GM19395 (cell line): ENCODE measurements around the gene JAK3.
"Not testable (repeated sequence)": the region's sequence is repeated elsewhere in the genome, so short reads cannot be mapped to it uniquely, and the experiment has no call there.

Experiments used
- ATAC-seq: cut with Tn5 transposase; IDR thresholded peaks from one replicate; pipeline ENCODE4 v1.9.1; 2021; ENCODE audit warnings: mild to moderate bottlenecking, moderate library complexity; ENCODE audit not compliant: unreplicated experiment

Gene JAK3

DNA sequence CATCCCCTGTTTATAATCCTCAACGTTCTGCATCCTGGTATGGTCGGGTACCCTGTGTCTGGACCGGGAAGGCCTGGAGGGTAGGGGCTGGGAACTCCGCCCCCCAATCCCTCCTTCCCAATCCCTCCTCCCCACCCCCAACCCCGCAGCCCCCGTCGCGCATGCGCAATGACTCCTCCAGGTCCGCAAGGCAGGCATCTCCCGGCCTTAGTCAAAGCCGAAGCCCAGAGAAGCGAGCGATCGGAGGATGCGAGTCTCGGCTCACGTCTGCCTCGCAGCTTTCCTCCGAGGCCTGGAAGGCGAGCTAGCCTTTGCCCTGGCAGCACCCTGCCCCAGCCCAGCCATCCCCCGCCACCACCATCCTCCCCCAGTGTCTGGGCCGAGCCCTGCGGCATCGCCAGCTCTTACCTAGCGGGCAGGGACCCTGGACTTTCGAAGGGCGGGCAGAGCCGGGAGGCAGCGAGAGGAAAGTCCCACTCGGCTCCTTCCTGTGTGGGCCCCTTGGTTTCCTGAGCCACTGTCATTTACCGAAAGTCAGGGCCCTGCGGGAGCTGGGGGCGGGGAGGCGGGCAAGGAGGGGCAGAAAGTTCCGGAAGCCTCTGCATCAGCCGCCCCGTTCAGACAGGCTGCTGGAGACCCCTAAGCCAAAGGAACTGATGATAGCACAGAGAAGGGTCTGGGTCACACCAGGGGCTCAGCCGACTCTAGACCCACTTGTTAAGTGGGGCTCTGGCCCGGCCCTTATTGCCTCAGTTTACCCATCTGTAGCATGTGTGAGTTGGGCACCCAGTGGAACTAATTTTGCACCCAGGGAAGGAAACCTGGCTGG, at the start of gene JAK3:
JAK3 (minus strand) TSS at position 445 of the 829 bp plus-strand sequence. CDS start 3,565 bp downstream, outside the sequence.
- ATAC-seq: peak; percentile 70

DNA sequence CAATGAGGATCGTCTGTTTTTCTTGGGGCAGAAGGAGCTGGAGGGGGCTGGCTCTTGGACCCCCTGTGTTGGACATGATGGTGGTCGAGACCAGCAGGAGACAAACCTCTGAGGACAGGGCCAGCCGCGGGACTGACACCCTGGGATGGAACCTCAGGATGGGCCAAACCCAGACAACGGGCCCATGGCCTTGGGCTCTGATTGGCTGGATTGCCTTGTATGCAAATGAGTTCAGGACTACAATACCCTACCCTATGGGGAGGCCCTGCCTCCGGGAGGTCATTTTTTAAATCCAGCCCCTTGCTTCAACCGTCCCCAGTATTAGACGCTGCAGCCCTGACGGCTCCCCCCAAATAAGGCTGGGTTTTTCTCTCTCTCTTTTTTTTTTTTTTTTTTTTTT, 46.0 kb upstream of the JAK3 start:
- ATAC-seq: no peak

DNA sequence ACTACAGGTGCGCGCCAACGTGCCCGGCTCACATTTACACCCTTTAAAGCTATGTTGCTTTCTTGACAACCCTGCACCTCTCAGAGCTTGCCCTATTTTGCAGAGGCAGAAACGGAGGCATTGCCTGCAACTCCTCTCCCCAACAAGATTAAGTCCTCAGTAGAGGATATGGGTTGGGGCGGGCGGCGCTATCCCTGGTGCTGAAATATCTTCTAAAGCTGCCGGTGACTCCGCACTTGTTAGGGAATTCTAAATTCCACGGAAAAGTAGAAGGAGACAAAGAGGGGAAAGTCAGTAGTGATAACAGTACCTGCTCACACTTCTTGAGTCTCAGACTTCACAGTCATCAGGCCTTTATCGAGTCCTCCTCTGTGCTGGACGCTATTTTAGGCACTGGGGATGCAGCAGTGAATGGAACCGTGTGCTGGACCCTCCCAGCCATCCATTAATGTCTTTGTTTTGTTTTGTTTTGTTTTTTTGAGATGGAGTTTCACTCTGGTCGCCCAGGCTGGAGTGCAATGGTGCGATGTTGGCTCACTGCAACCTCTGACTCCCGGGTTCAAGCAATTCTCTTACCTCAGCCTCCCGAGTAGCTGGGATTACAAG, 41.9 kb upstream of the JAK3 start:
- no peak for ATAC-seq

DNA sequence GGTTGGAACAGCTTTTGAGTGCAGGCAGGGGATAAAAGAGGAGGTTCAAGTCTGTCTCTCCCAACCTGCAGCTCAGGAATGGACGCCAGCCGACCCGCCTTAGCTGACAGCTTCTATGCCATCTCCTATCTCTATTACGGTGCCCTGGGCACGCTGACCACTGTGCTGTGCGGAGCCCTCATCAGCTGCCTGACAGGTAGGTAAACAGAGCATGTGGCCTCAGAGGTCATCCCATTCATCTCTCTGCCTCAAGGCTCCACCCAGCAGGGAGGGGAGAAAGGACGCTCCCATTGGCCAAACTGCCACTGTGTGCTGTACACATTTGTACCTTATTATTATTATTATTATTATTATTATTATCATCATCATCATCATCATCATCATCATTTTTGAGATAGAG, 40.5 kb upstream of the JAK3 start:
- no peak for ATAC-seq

DNA sequence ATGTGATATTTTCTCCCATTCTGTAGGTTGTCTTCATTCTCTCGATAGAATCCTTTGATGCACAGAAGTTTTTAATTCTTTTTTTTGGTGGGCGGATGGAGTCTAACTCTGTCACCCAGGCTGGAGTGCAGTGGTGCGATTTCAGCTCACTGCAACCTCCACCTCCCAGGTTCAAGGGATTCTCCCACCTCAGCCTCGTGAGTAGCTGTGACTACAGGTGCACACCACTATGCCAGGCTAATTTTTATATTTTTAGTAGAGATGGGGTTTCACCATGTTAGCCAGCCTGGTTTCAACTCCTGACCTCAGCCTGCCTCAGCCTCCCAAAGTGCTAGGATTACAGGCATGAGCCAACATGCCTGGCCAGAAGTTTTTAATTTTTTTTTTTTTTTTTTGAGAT, 39.4 kb upstream of the JAK3 start:
- ATAC-seq: not testable (repeated sequence)

DNA sequence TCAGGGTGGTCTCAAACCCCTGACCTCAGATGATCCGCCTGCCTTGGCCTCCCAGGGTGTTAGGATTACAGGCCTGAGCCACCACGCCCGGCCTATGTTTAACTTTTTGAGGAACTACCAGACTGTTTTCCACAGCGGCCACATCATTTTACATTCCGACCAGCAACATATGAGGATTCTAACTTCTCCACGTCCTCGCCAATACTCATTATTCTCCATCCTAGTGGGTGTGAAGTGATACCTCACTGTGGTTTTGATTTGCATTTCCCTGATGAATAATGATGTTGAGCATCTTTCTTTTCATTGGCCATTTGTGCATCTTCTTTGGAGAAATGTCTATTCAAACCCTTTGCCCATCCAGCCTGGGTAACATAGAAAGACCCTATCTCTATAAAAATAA, 38.7 kb upstream of the JAK3 start:
- ATAC-seq: no peak

DNA sequence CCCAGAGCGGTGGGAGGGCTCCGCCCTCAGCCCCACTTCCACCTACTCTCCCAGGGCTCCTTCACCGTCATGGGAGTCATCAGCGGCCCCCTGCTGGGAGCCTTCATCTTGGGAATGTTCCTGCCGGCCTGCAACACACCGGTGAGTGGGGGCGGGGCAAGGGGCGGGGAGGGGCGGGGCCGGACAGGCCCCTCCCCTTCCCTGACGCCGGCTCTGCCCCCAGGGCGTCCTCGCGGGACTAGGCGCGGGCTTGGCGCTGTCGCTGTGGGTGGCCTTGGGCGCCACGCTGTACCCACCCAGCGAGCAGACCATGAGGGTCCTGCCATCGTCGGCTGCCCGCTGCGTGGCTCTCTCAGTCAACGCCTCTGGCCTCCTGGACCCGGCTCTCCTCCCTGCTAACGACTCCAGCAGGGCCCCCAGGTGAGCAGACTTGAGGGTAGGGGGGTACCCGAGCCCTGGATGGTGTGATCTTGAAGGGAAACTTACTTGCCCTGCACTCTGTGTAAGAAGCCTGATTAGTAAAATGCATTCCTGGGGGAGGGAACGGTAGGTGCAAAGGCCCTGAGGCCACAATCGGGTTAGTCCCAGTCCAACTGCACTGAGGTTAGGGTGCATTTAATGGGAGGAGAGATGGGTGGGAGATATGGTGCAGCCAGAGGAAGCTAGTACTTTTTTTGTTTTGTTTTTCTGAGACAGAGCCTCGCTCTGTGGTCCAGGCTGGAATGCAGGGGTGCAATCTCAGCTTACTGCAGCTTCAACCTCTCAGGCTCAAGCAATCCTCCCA, 36.0 kb upstream of the JAK3 start:
- no peak for ATAC-seq

DNA sequence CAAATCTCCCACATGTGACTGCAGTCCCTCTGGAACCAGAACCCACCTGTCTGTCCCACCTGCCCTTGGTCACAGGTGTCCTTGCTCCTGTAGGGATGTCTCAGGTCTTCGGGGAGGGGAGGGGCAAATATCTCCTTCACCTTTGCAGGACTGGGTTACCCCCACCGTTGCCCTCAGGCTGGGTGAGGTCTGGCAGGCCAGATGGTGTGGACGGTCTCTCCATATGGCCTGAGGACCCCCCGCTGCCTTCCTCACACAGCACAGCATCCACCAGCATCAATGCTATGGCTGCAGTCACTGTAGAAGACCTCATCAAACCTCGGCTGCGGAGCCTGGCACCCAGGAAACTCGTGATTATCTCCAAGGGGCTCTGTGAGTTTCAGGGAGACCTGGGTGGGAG, 33.9 kb upstream of the JAK3 start:
- no peak for ATAC-seq

DNA sequence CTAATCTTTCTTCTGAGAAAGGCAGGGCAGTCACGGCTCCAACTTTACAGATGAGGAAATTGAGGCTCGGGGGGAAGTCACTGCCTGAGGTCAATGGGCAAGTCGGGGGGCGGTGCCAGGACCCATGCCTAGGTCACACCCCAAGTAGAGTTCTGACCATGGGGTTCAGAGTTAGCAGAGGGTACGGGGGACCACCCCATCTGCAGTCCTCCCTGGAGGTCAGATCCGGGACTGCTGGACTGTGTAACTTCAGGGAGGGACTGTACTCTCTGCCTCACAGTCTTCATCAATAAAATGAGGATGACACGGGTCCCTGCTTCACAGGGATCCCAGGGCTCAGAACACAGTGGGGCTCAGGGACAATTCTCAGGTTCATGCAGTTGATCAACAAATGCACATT, 31.7 kb upstream of the JAK3 start:
- ATAC-seq: no peak

DNA sequence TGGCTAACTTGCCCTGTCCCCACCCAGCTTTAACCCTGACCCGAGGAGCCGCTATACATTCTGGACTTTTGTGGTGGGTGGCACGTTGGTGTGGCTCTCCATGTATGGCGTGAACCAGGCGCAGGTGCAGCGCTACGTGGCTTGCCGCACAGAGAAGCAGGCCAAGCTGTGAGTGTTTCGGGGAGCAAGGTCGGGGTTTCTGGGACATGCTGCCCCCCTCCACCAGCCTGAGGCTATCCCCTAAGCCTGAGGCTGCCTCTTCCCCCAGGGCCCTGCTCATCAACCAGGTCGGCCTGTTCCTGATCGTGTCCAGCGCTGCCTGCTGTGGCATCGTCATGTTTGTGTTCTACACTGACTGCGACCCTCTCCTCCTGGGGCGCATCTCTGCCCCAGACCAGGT, 29.9 kb upstream of the JAK3 start:
- ATAC-seq: no peak

DNA sequence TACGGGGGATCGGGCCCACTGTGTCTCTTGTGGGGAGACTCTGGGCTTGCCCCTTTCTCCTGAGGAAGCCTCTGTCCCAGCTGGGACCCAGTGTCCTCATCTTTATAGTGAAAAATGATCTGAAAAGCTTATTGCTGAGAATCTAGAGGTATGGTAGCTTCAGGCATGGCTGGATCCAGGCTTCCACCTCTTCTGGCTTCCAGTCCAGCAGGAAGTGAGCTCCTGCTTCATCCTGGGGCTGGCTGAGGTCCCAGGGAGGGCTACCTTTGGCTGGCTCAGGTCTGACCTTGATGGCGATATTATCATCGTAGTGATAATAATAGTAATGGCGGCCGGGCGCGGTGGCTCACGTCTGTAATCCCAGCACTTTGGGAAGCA, 27.0 kb upstream of the JAK3 start:
- ATAC-seq: no peak

DNA sequence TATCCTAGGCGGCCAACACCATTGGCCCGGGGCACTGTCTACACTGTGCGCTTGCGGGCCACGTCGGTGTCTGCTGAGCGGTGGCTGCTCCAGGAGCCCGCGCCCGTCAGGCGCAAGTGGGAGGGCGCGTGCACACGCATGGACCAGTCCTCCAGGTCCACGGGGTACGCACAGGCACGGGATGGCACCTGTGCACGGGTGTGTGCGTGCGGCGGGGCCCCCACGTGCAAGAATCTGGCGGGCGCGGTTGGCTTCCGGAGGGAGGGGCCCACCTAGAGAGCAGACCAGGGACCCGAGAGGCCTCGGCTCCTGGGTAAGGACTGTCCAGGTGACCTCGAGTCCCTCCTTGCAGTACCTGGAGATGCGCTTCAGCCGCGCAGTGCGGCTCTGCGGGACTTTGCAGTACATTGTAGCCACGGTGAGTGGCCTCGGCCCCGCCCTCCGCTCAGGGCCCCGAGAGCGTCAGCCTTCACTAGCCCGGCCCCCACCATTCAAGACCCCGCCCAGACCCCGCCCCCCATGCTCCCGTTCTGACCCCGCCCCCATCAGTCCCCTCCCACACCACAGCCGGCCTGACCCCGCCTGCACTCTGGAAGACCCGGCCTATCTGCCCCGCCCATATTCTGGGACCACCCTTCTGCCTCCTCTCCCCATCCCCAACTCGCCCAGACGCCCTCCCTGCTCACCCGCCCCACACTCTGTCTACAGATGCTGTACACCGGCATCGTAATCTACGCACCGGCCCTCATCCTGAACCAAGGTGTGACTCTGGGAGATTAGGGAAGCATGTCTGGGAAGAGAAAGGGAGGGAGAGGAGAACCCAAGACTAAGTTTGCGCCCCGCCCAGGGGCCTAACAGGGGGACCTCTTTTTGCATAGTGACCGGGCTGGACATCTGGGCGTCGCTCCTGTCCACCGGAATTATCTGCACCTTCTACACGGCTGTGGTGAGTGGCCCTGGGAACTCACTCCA, 26.3 kb upstream of the JAK3 start:
- ATAC-seq: no peak

DNA sequence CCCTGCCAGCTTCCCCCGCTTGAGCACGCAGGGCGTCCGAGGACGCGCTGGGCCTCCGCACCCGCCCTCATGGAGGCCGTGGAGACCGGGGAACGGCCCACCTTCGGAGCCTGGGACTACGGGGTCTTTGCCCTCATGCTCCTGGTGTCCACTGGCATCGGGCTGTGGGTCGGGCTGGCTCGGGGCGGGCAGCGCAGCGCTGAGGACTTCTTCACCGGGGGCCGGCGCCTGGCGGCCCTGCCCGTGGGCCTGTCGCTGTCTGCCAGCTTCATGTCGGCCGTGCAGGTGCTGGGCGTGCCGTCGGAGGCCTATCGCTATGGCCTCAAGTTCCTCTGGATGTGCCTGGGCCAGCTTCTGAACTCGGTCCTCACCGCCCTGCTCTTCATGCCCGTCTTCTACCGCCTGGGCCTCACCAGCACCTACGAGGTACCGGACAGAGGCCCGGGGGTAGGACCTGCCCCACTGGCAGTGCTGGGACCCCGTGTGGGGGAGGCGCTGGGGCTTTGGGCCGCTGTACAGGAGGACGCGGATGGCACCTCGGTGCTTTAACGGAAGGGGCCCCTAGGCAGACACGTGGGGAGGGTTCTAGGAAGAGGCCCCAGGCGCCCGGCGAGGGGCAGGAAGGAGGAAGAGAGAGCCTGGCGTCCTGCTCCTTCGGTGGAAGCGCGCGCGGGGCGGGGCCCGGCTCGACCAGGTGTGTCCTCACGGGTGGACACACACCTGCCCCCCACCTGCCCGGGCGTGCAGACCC, 24.6 kb upstream of the JAK3 start:
- no peak for ATAC-seq

DNA sequence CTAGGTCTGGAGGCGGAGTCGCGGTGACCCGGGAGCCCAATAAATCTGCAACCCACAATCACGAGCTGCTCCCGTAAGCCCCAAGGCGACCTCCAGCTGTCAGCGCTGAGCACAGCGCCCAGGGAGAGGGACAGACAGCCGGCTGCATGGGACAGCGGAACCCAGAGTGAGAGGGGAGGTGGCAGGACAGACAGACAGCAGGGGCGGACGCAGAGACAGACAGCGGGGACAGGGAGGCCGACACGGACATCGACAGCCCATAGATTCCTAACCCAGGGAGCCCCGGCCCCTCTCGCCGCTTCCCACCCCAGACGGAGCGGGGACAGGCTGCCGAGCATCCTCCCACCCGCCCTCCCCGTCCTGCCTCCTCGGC, 24.1 kb upstream of the JAK3 start, which contains the start of gene SLC5A5:
SLC5A5 (plus strand) TSS at position 68 of the 373 bp plus-strand sequence. CDS start 375 bp downstream, outside the sequence.
- ATAC-seq: no peak

DNA sequence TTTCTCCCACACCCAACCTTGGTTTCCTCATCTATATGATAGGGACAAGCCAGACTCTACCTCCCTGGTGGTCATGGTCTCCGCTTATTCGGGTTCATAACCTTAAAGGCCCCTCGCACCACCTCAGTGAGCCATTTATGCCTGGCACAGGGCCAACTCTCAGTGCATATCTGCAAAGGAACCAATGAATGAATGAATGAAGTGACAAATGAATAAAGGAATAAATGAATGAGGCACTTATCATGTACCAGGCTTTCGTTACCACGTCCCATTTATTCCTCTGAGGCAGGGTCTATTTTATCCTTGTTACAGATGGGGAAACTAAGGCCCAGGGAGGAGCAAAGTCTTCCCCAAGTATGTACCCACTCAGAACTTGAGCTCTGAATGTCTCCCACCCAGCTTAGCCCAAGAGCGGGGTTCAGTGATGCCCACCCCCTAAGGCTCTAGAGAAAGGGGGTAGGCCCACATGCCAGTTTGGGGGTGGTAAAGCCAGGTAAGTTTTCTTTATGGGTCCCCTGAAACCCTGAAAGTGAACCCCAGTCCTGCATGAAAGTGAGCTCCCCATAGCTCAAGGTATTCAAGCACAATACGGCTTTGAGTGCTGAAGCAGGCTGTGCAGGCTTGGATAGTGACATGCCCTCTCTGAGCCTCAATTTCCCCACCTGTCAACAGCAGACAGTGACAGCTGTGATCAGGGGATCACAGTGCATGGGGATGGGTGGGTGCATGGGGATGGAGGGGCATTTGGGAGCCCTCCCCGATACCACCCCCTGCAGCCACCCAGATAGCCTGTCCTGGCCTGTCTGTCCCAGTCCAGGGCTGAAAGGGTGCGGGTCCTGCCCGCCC, 23.5 kb upstream of the JAK3 start:
- ATAC-seq: no peak

DNA sequence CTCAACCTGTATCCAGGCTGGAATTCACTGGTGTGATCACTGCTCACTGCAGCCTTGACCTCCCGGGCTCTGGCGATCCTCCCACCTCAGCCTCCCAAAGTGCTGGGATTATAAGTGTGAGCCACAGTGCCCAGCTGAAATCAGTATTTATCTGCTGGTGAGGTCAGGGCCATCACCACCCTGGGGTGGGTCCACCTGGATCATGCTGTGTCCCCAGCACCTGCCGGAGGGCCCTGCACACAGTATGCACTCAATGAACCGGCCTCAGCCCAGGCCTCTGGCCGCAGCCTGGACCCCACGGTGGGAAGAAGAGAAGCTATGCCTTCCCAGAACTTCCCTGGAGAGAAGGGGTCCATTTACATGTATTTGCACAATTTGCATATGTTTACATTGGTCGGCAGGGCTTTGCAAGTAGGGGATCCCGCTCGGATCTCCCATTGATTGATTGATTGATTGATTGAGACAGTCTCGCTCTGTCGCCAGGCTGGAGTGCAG, 21.4 kb upstream of the JAK3 start:
- no peak for ATAC-seq

DNA sequence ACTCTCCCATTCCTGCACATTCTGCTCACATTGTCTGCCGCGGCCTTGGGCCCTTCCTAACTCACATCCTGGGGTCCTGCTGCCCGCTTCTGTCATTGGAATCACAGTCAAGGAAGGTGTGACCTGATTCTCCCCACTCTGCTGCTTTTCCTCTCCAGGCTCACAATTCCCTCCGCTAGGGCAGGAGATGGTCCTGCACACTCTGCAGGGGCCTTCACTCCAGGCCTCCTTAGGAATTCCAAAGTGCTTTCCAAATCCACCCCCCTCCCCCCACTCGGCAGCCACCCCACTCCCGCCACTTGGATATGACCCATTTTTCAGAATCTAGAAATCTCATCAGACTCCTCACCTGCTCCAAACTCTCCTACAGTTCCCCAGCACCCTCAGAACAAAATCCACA, 20.9 kb upstream of the JAK3 start:
- ATAC-seq: no peak

DNA sequence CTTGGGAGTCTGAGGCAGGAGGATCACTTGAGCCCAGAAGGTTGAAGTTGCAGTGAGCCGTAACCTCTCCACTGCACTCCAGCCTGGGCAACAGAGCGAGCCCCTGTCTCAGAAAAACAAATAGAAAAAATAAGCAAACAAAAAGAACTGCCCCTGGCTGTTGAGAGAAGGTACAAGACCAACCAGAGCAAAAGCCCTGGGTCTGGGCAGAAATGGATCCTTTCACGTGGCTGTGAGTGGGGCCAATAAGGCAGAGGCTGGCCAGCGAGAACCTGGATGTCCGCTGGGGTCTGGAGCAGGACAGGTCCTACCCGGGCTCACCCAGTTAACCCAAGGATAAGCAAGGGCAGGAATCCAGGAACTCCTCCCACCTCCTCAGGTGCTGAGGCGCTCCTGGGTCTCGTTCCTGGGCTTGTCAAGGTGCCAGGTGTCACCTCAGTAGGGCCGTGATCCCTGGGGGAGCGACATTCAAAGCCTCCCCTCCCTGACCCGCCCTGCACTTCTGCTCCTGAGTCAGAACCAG, 19.2 kb upstream of the JAK3 start:
- ATAC-seq: no peak
